ENCODE measurements around the gene TDP1. TPM values are rescaled to one million over a fixed set of nuclear protein-coding genes. Genes with fewer than 3 reads are reported as not detected.
"Not testable (repeated sequence)": the region's sequence is repeated elsewhere in the genome, so short reads cannot be mapped to it uniquely, and the experiment has no call there.

TDP1 gene
- total and polyA plus RNA-seq, 2 of the 13 experiments (the other 11 are each of a cell fraction or from before 2014, with no cell fraction given) = 16.4 to 31.2 TPM

- no peak for TF ChIP-seq ZNF333 (CRISPR knock-in tag; IDR thresholded peaks at IDR 0.05; ENCODE audit: borderline replicate concordance)
- TF ChIP-seq RXRB (CRISPR knock-in tag; IDR thresholded peaks at IDR 0.05; ENCODE audit: borderline replicate concordance) = no peak
- TF ChIP-seq, protein P1, sequence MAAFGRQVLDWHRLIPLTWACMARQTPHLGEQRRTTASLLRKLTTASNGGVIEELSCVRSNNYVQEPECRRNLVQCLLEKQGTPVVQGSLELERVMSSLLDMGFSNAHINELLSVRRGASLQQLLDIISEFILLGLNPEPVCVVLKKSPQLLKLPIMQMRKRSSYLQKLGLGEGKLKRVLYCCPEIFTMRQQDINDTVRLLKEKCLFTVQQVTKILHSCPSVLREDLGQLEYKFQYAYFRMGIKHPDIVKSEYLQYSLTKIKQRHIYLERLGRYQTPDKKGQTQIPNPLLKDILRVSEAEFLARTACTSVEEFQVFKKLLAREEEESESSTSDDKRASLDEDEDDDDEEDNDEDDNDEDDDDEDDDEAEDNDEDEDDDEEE (CRISPR knock-in tag; IDR thresholded peaks at IDR 0.05) = no peak
- TF ChIP-seq GABPB1 (CRISPR knock-in tag; IDR thresholded peaks at IDR 0.05) = no peak
- no peak for TF ChIP-seq SOX13 (IDR thresholded peaks at IDR 0.05)
- TF ChIP-seq SOX13 (CRISPR knock-in tag; conservative IDR thresholded peaks at IDR 0.05 in 1 of 2, IDR thresholded peaks at IDR 0.05 in 1 of 2) = no peak
- TF ChIP-seq ZNF546 (CRISPR knock-in tag; conservative IDR thresholded peaks at IDR 0.05) = no peak
- no peak for TF ChIP-seq REL (CRISPR knock-in tag; conservative IDR thresholded peaks at IDR 0.05)
- no peak for TF ChIP-seq ARNT (IDR thresholded peaks at IDR 0.05)
- TF ChIP-seq THAP11 (CRISPR knock-in tag; IDR thresholded peaks at IDR 0.05) = no peak
- TF ChIP-seq ZNF205 (CRISPR knock-in tag; IDR thresholded peaks at IDR 0.05) = no peak
These were observed 69.2 kb downstream of the TDP1 start (continued) for GRCh38 chr14:90024910-90025309.

- H3K27me3 ChIP-seq (ENCODE audit: control insufficient read depth in 1 of 2, insufficient read depth in 2 of 2, low read length in 2 of 2); H3K4me2 ChIP-seq (ENCODE audit: low read depth, low read length); H3K4me1 ChIP-seq (ENCODE audit: insufficient read depth, low read length); in situ Hi-C loops (cut with HindIII; ENCODE audit: extremely low pct_ligation_motif_present, low pct_unique_long_range_greater_than_20kb); H4K20me1 ChIP-seq (ENCODE audit: insufficient read depth, low read length); DNase-seq (ENCODE audit: low spot score); H3K79me2 ChIP-seq (ENCODE audit: insufficient read depth, low read length); intact Hi-C loops (cut with micrococcal nuclease; ENCODE audit: unreplicated experiment); ATAC-seq; H3K4me3 ChIP-seq (replicated peaks in 1 of 3; ENCODE audit: insufficient read depth in 1 of 3, low read depth in 2 of 3, low read length in 3 of 3); CTCF ChIA-PET (ENCODE audit: low intra/inter-chr PET ratio, low total read pairs); H2AFZ ChIP-seq (ENCODE audit: low read length); BruUV-seq (replicated peaks); H3K27ac ChIP-seq (ENCODE audit: extremely low read length, insufficient read depth, low read length); H3K9ac ChIP-seq (ENCODE audit: insufficient read depth, low read depth, low read length); POLR2A ChIA-PET; FAIRE-seq; H3K9me3 ChIP-seq (ENCODE audit: low read length): not testable (repeated sequence)
- H3K36me3 ChIP-seq (replicated peaks in 1 of 2; ENCODE audit: control insufficient read depth in 1 of 2, insufficient read depth in 2 of 2, low read length in 2 of 2) = peaks cover 5 to 29% of the 10 kb centered on the region in 2 experiments; a peak in 4 of 5 replicates
- 100% methylated on average over 3 of the region's 4 CpGs for WGBS (ENCODE audit: low lambda C conversion rate)
These were observed 70.9 kb downstream of the TDP1 start for GRCh38 chr14:90026608-90027007.

Measured in HepG2 (cell line).